Left cardiac atrium (tissue), 4 donors: ENCODE measurements around the gene AKAP13. TPM values are rescaled to one million over a fixed set of nuclear protein-coding genes. Genes with fewer than 3 reads are reported as not detected.
A peak's percentile ranks its signal among the peaks of the same experiment; 100 is the strongest.
"Not testable (repeated sequence)": the region's sequence is repeated elsewhere in the genome, so short reads cannot be mapped to it uniquely, and the experiment has no call there.

Experiments used
- ATAC-seq, 2 donors: fragments of 200-7000 bp; cut with Tn5 transposase; one replicate each; pipeline ENCODE4 v1.9.1; 2020; ENCODE audit warnings: mild to moderate bottlenecking in 2 of 2, moderate library complexity in 2 of 2
- DNase-seq: peaks from one replicate; pipeline ENCODE4 v3.0.0-alpha.2; 2020
- intact Hi-C, 2 donors: fragments of 100-400 bp; cut with DNase I; formaldehyde crosslinking; loops; one replicate each; pipeline versions ENCODE4 v1.14.1 to v1.15.1; 2022 to 2023
- total RNA-seq, 2 donors: library from RNA; stranded (reverse); fragmentation: NEBNext Ultra II Directional; extraction: Animal tissue kit (Norgen Biotek cat#: 25700); gene quantifications; one replicate each; pipeline ENCODE4 v1.2.1, GENCODE V29; 2021
- donor health status: DM: no; HTN: yes; CAD: no.
- donor health status: DM: no; HTN: yes; CAD: no; lungs with severe emphysema.
- donor health status: DM: yes; HTN: yes; CAD: no.
- donor health status: Dilated cardiomyopathy.

The AKAP13 gene
- total RNA-seq, 2 donors from 2014 or later, result 217 to 302 TPM

- peak in 1 of 2 donors; percentile 34 for ATAC-seq
- intact Hi-C loops, result no loop called here
- DNase-seq, result no peak
These were observed 77.1 kb downstream of the AKAP13 start for GRCh38 chr15:85457392-85457968.

DNA sequence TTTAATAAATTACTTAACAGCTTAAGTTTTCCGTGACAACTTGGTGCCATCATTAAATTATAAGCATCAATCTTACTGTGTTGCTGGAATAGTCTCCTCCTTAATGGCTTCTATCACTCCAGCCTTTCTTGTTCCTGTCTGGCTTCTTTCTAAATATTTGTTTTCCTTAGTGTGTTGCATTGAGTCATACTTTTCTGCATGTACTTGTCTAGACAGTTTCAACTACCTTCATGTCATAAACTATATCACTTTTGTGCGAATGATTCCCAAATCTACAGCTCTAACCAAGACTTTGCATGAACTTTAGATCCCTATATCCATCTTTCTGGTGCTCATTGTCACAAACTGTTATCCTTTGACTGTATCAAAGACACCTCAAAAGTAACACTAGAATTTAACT, 78.4 kb downstream of the AKAP13 start:
- ATAC-seq (no peak), DNase-seq (no peak)
- intact Hi-C loops, result no loop called here

DNA sequence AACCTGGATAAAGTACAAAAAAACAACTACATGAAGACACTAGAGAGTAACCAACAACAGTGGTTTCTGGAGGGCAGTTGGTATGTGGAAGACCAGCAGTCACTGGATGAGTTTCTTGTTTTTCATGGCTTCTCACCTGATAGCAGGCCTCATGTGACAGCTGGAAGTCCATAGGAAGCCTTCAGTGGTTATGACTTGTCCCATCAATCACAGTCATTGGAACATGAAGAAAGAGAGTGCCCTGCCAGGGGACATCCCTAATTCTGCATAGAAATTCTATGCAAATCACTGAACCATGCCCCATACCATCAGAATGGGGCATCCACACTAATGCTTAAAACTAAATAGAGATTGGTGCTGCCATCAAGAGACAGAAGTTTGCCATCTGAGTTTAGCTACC, 81.6 kb downstream of the AKAP13 start:
- ATAC-seq, result no peak
- no peak for DNase-seq
- intact Hi-C loops, result no loop called here

DNA sequence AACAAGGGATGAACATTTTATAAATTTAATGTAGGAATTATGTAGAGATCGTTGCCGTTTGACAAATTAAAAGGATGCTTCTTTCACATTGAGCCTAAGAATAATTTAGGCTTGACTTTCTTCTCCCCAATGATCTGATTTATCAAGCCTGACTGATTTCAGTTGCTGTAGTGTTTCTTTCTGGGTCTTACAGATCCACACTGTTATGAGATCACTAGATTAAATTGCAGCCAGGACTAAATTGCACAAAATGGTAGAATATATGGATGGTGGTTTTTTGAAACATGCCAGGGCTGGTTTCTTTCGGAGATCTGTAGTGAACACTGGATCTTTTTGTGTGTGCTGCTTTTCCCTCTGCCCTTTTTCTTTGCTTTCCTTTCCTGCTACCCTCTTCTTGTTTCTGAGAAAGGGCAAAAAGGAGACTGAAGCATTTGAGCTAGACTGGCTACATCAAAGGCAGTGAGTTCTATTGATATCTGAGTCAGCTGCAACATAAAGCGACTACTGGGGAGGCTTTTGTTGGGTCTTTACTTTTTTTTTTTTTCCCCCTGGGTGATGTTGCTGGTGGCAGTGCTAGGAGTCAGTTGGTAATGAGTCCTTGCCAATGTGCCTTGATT, 83.0 kb downstream of the AKAP13 start:
- DNase-seq, result no peak
- ATAC-seq, result no peak
- intact Hi-C loops, result no loop called here

- intact Hi-C loops, result no loop called here
- peak in 1 of 2 donors; percentile 37 for ATAC-seq
- DNase-seq, result no peak
These were observed 83.6 kb downstream of the AKAP13 start for GRCh38 chr15:85463976-85464375.

DNA sequence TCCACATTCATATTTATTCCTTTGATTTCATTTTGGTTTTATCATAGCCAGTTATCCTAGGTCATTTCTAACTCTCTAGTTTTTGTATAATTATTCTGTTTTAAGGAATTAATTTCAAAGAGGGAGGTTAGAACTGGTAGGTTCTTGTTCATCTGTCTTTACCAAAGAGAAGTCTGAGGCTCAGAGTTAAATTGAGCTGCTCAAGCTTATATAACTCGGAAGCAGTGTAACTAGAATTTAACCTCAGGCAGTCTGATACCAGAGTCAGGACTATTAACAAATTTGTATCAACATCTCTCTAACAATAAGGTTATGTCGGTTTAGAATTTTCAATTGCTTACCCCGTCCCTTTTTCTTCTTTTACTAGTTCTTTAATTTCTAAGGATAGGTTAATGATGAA, 84.1 kb downstream of the AKAP13 start:
- intact Hi-C loops, result no loop called here
- no peak for ATAC-seq
- no peak for DNase-seq

DNA sequence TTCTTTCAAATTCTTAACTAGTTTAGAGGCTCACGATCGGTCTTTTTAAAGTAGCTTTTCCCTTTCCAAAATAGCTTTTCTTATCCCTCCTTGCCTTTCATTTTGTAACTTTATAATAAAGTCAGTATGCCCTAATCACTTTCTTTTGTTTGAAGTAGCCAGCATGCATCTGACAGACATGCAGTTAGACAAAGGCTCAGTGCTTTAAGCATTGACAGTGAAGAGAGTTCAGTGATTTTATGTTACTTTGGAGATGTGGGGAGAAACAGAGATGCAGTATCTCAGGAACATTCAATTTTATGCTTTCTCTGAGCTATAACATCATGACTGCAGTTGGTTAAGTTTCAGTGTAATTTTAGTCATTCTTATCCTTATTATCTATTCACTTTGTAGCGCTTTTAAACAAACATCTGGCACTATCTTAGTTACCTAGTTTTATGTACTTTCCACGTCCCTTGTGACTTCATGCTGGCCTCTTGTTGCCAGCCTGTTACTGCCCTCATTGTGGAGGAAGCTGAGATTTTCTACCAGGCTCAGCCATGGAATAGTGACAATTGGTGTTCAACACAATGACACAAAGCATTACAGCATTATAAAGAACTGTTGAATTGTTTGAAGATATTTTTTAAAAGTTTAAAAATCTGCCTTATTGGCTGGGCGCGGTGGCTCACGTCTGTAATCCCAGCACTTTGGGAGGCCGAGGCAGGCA, 90.3 kb downstream of the AKAP13 start:
- ATAC-seq (no peak), DNase-seq (no peak)
- intact Hi-C loops, result loop anchor here in 1 of 2 donors (10.0 kb wide), 1 partner anchor 86 kb away; the partner anchor contains the start of gene AKAP13

DNA sequence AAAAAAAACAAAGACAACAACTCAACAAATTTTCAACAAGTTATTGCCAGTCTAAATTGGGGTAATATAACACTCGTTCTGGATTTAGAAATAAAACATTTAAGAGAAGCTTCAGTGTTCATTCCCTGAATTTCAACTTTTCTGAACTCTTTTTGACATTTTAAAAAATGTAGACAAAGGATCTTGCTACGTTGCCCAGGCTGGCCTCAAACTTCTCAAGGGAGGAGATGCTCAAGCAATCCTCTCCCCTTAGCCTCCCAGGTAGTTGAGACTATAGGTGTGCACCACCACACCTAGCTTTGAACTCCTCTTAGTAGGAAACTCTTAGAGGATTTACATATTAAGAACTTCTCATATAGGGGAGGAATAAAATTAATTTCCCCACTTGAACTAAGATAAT, 91.9 kb downstream of the AKAP13 start:
- ATAC-seq, result no peak
- no peak for DNase-seq
- intact Hi-C loops, result loop anchor here in 1 of 2 donors (10.0 kb wide), 1 partner anchor 88 kb away; the partner anchor contains the start of gene AKAP13

DNA sequence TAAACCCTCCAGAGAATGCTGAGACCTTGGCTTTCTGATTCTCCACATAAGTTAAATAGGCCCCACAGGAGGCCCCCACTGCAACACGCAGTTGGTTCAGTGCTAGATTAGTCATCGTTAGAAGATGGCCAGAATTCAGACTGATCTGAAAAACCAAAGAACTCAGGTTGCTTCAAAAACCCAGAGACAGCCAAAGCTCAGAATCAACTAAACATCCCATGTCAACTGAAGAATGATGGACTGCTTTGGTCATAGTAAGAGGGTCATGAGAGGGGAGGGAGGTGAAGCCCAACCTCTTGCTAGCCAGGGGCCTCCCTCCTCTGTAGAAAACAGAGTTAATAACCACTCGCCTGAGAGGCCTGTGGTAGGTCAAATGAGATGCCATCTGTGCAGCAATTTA, 93.1 kb downstream of the AKAP13 start:
- intact Hi-C loops, result loop anchor here in 1 of 2 donors (10.0 kb wide), 1 partner anchor 89 kb away; the partner anchor contains the start of gene AKAP13
- no peak for DNase-seq
- ATAC-seq, result peak in 1 of 2 donors; percentile 12

DNA sequence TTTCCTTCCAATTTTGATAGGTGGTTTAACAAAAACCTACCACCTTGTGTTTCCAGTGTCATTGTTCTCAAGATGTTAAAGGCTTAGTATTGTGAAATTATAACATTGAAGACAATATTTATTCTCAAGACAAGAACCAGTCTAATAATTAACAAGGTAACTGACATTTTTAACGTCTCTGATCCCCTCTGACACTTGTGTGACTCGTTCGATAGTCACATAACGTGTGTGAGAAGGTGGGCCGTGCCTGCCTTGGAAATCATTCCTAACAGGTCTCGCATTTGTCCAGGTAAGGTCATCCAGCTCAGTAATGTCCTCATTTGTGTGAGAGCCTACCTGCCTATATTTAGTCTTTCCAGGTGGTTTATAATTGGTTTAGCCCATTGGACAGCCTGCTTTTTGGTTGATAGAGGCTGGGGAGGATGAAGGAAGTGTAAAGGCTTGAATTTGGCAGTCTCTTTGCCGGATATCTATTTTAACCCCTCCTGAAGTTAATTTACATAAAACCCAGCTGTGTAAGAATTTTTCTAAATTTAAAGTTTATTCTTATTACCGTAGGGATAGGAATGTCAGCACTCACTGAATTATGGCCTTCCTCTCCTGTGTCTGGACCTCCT, 94.4 kb downstream of the AKAP13 start:
- DNase-seq (no peak), ATAC-seq (no peak)
- intact Hi-C loops, result loop anchor here in 1 of 2 donors (10.0 kb wide), 1 partner anchor 90 kb away; the partner anchor contains the start of gene AKAP13

DNA sequence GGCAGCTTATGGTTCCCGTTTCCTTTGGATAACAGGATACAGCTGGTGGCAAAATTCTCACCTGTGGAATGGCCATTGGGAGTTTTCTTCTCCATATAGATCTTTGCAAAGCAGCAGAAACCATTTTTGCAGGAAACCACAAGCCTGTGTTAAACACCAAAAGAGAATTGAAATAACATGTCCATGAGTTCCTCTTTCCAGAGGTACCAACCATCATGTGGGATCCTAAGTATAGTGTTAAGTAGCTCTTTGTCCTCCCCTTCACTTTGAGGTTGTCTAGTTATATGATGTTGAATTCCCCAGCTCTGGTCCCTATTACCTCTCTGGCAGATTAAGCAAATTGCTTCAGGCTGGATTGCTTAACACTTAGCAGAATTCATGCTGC, 94.9 kb downstream of the AKAP13 start:
- intact Hi-C loops, result loop anchor here in 1 of 2 donors (10.0 kb wide), 1 partner anchor 91 kb away; the partner anchor contains the start of gene AKAP13
- DNase-seq (no peak), ATAC-seq (peak in 1 of 2 donors; percentile 25)

DNA sequence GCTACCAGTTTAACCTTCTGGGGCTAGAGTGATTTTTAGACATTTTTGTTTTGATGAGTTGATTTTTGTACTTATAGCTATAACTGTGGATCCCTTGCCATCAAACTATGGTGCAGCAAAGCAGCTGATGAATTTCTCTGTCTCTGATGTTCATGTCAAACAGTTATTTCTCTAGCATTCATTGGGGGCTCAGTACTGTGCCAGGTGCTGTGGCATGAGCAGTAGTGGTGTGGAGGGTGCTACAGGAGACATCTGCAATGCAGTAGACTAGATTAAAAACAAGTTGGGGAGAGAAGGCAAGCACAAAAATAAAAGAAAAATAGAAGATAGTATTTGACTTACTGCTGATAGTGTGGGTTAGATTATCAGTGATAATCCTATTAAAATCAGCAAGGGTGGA, 95.3 kb downstream of the AKAP13 start:
- intact Hi-C loops, result loop anchor here in 1 of 2 donors (10.0 kb wide), 1 partner anchor 91 kb away; the partner anchor contains the start of gene AKAP13
- DNase-seq (no peak), ATAC-seq (no peak)

- DNase-seq, result no peak
- intact Hi-C loops, result loop anchor here in 1 of 2 donors (10.0 kb wide), 1 partner anchor 92 kb away; the partner anchor contains the start of gene AKAP13
- ATAC-seq, result no peak
These were observed 96.7 kb downstream of the AKAP13 start for GRCh38 chr15:85477061-85477460.

DNA sequence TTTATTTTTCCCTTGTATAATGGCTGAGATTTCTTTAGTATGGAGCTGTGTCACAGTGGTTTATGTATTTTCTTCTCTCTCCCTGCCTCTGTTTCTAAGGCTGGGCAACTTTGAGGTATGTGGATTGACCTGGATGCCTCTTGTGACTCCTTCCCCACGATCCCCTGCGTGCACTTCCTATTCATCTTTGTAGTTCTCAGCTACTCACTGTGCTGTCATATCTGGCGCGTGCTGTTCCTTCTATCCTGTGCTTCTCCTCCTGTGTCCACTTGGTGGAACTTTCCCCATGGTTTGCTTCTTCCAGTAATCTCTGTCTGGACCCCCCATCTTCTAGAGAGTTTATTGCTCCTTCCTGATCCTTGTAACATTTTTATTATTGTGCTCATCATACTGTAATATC, 97.3 kb downstream of the AKAP13 start:
- no peak for DNase-seq
- intact Hi-C loops, result loop anchor here in 1 of 2 donors (10.0 kb wide), 1 partner anchor 93 kb away; the partner anchor contains the start of gene AKAP13
- peak; percentile 35 to 45 for ATAC-seq

- DNase-seq (no peak), ATAC-seq (no peak)
- intact Hi-C loops, result loop anchor here in 1 of 2 donors (10.0 kb wide), 1 partner anchor 94 kb away; the partner anchor contains the start of gene AKAP13
These were observed 98.8 kb downstream of the AKAP13 start for GRCh38 chr15:85479071-85479647.

DNA sequence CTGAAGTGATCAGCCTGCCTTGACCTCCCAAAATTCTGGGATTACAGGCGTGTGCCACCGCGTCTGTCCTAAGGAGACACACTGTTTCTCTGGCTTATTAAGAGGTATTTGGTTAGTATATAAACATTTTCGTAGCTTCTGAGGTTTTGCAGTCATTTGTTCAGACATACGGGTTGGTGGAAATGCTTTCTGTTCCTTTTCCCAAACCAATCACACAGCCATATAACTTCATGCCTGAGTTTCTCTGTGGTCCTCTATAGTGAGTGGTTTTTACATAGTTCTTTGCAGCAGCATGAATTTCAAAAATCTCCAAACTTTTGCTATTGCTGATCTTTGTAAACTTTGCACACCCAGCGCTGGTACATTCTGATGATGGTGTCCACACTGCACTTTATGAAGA, 100.5 kb downstream of the AKAP13 start:
- DNase-seq (no peak), ATAC-seq (no peak)
- intact Hi-C loops, result loop anchor here in 1 of 2 donors (10.0 kb wide), 1 partner anchor 244 kb away; no protein-coding TSS in a partner anchor

- not testable (repeated sequence) for DNase-seq, ATAC-seq
- intact Hi-C loops, result loop anchor here in 1 of 2 donors (10.0 kb wide), 1 partner anchor 243 kb away; no protein-coding TSS in a partner anchor
These were observed 101.1 kb downstream of the AKAP13 start for GRCh38 chr15:85481543-85481942.

DNA sequence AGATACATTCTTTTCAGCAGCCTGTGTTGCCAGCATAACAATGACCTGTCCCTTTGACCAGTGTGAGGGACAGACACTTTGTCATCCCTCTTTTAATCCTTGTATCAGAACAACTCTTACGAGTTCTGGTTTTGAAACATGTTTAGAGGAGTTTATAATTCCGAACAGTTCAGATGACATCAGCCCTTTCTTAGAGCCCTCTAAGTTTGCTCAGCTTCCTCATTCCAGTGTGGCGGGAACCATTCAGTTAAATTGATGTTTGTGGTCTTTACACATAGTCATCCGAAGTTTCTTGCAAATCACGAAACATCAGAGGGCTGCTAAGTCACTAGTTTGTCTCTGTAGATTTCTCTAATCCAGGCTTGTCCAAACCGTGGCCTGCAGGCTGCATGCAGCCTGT, 102.5 kb downstream of the AKAP13 start:
- DNase-seq, result no peak

GRCh38 chr15:85483955-85484354, 103.6 kb downstream of the AKAP13 start:
- ATAC-seq, DNase-seq: not testable (repeated sequence)
- intact Hi-C loops, result loop anchor here in 1 of 2 donors (10.0 kb wide), 1 partner anchor 241 kb away; no protein-coding TSS in a partner anchor

More for the DNA sequence above, 102.5 kb downstream of the AKAP13 start:
- intact Hi-C loops, result loop anchor here in 1 of 2 donors (10.0 kb wide), 1 partner anchor 242 kb away; no protein-coding TSS in a partner anchor
- ATAC-seq, result peak; percentile 15 to 39
